ENCODE results near the gene PDGFC. TPM values are rescaled to one million over a fixed set of nuclear protein-coding genes. Genes with fewer than 3 reads are reported as not detected.

The PDGFC gene
- total RNA-seq, 1 experiment from 2014 or later = 5.3 TPM

- ChIA-PET CTCF (interaction anchor here (1.5 kb wide), 1 partner anchor 16 kb away, joined by 3 read pairs; no protein-coding TSS in a partner anchor), POLR2A (no interaction called here)
- H3K4me1 Mint-ChIP-seq = peaks cover 23% of the 10 kb centered on the region
- H3K36me3 Mint-ChIP-seq = no peaks in the 10 kb centered on the region
- ATAC-seq (no peak), DNase-seq (ENCODE audit: low spot score) (no peak)
- peak overlapping the region; percentile 21; the same call in 1 of the 2 replicates for H3K27ac Mint-ChIP-seq
- no peaks in the 10 kb centered on the region for H3K9me3 Mint-ChIP-seq
- no peak overlapping the region for H3K4me3 Mint-ChIP-seq
- H3K27me3 Mint-ChIP-seq (ENCODE audit: low read depth) = no peaks in the 10 kb centered on the region
- TF ChIP-seq HMGA2 (CRISPR knock-in tag; IDR thresholded peaks at IDR 0.05) (no peak), SMAD4 (CRISPR knock-in tag; IDR thresholded peaks at IDR 0.05) (no peak), CREM (CRISPR knock-in tag; IDR thresholded peaks at IDR 0.05) (no peak), GRHL2 (CRISPR knock-in tag; IDR thresholded peaks at IDR 0.05; ENCODE audit: insufficient replicate concordance, severe bottlenecking) (no peak)
These were observed 19.4 kb downstream of the PDGFC start for GRCh38 chr4:156952078-156952759.

- no peak for DNase-seq (ENCODE audit: low spot score)
- Mint-ChIP-seq H3K27ac (no peak overlapping the region), H3K27me3 (ENCODE audit: low read depth) (no peaks in the 10 kb centered on the region), H3K4me3 (no peak overlapping the region), H3K36me3 (no peaks in the 10 kb centered on the region), H3K9me3 (no peaks in the 10 kb centered on the region), H3K4me1 (peaks cover 23% of the 10 kb centered on the region)
- ChIA-PET CTCF (no interaction called here), POLR2A (no interaction called here)
- no peak for ATAC-seq
- TF ChIP-seq ARID4B (CRISPR knock-in tag; IDR thresholded peaks at IDR 0.05; ENCODE audit: borderline replicate concordance) (no peak), ZNF423 (CRISPR knock-in tag; IDR thresholded peaks at IDR 0.05) (no peak), MAX (CRISPR knock-in tag; IDR thresholded peaks at IDR 0.05) (no peak), ZMAT4 (CRISPR knock-in tag; IDR thresholded peaks at IDR 0.05) (no peak), ATF3 (CRISPR knock-in tag; conservative IDR thresholded peaks at IDR 0.05) (no peak), KAT7 (CRISPR knock-in tag; IDR thresholded peaks at IDR 0.05; ENCODE audit: borderline replicate concordance) (no peak), E2F5 (CRISPR knock-in tag; IDR thresholded peaks at IDR 0.05) (no peak), CREB1 (CRISPR knock-in tag; IDR thresholded peaks at IDR 0.05) (no peak), JUN (CRISPR knock-in tag; IDR thresholded peaks at IDR 0.05) (no peak), NFE2L1 (CRISPR knock-in tag; IDR thresholded peaks at IDR 0.05) (no peak), E2F4 (CRISPR knock-in tag; IDR thresholded peaks at IDR 0.05; ENCODE audit: borderline replicate concordance, low read depth) (no peak), TCF7 (CRISPR knock-in tag; IDR thresholded peaks at IDR 0.05; ENCODE audit: low read depth) (no peak), HMGA2 (CRISPR knock-in tag; IDR thresholded peaks at IDR 0.05) (no peak), CBFB (CRISPR knock-in tag; IDR thresholded peaks at IDR 0.05; ENCODE audit: low read depth) (no peak), RELA (CRISPR knock-in tag; IDR thresholded peaks at IDR 0.05; ENCODE audit: borderline replicate concordance) (no peak), STAT6 (CRISPR knock-in tag; conservative IDR thresholded peaks at IDR 0.05; ENCODE audit: low read depth) (no peak), PRDM15 (CRISPR knock-in tag; IDR thresholded peaks at IDR 0.05) (no peak)
These were observed 20.7 kb downstream of the PDGFC start for GRCh38 chr4:156950948-156951347.

Data from WTC11 (cell line).